HL-60/S4 treated with phorbol 12-myristate 13-acetate at 8.2 ng/mL for 4 days and 3 days (cell line): ENCODE measurements around the gene RAPGEF1.

ENCODE experiments used
- in situ Hi-C: fragments of 300-500 bp; cut with MboI; formaldehyde crosslinking; loops from 2 replicates; pipeline ENCODE4 v1.15.0; 2022; ENCODE audit warnings: low sequenced_read_pairs

RAPGEF1 gene

GRCh38 chr9:131612851-131613250, 127.0 kb downstream of the RAPGEF1 start:
- in situ Hi-C loops = no loop called here

DNA sequence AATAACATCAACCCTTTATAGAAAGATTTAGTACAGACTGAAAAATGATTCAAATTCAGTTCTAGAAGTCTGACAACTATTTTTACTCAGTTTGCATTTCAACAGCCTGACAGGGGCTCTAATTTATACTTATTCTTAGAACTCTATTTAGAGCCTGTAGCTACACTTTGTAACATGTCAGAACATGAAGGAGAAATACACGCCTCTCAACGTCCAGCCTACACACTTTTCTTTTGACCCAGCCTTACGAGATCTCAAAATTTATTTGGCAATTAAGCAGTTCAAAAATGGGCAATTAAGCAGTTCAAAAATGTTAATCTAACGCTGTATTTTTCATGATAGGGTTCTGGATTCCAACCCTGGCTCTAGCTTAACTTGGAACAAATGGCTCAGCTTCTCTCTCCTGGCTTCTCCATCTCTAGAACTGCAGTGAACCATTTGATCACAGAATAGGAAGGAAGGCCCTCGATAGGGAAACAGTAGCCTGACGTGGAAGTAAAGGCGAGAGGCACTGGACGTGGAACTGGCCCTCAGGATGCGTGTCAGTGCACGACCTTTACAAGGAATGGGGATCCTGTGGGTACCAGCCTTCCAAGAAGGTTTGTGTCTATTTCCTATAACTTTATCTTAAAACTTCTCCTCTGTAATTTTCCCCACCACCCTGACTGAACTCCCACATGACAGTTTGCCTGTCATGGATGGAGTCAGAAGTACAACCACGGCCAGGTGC, 128.1 kb downstream of the RAPGEF1 start:
- in situ Hi-C loops = no loop called here

DNA sequence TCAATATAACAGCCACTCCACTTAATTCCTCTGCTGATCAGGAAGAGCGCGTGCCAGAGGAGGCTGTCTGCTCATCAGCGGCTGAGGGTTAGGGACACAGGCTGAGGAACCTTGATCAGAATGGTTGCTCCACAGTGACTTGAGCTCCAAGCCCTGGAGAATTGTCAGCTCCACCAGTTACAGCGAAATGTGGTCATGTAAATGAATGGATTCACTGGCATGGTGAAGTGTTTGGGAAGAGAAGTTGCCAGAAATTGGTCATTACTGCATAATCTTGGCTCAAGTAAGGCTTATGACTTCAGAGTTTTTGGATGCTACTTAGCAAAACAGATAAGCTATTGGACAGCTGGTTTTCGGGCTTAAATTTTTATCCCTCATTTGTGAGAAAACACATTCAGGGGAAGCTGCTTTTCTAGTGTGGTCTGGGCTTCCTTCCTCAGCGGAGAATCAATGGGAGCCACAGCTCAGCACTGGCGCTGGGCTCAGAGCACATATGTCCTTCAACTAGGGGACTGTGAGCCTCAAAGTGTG, 129.6 kb downstream of the RAPGEF1 start:
- in situ Hi-C loops = no loop called here

- in situ Hi-C loops = no loop called here
These were observed 130.6 kb downstream of the RAPGEF1 start for GRCh38 chr9:131609099-131609830.

DNA sequence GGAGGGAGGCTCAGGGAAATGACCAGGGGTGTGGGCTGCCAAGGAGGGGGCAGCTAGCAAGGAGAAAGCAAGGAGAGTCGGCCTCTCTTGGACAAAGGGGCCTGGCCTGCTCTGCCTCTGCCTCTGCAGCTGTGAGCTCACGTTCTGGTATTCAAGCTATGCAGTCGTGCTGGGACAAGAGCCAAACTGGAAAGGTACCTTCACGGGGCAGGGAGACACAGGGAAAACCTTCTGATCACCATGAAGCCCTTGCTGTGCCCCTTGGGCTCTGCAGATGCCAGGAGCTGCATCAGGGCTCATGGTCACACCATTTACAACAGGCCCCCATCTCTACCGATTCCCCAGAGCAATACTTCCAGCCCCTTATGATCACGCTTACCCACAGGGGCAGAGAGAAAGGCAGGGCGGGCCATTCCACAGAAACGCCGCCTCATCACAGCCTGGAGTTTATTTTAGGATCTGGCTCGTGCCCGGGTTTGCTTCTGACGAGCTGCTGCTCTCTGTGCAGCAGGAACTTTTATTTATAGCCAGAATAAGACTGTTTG, 131.3 kb downstream of the RAPGEF1 start:
- in situ Hi-C loops = no loop called here

GRCh38 chr9:131607591-131607990, 132.3 kb downstream of the RAPGEF1 start:
- in situ Hi-C loops = no loop called here

- in situ Hi-C loops = no loop called here
These were observed 132.8 kb downstream of the RAPGEF1 start for GRCh38 chr9:131606896-131607567.

- in situ Hi-C loops = no loop called here
These were observed 133.9 kb downstream of the RAPGEF1 start for GRCh38 chr9:131605770-131606590.

DNA sequence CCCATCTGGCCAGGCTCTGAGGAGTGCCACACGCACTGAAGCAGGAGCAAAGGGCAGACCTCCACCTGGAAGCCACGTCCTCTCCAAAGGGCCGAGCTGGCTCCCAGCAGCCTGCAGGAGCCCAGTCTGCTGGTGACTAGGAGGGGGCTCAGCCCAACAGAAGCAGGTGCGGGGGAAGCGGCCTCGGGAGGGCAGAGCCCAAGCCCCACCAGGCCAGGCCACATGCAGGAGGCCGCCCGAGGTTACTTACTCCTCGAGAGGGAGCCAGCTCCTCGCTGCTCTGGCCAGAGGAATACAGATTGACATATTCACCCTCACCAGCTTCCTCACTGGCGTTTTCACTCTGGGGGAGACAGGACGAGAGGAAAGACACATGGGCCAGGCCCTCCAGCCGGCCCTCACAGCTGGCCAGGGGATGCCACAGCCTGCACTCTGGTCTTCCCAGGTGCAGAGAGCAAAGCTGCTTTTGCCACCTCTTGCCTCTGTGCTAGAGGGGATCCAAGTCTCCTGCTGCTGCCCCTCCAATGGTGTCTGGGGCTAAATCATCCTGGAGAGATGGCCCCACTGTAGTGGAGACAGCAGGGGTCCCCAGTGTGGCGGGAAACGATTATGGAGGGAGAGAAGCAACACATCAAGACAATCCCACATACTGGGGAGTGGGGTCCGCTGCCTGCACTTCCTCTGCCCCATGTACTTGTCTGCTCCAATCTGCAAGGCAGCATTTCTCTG, 136.0 kb downstream of the RAPGEF1 start:
- in situ Hi-C loops = no loop called here

- in situ Hi-C loops = no loop called here
These were observed 136.7 kb downstream of the RAPGEF1 start for GRCh38 chr9:131603199-131603598.

- in situ Hi-C loops = no loop called here
These were observed 138.1 kb downstream of the RAPGEF1 start for GRCh38 chr9:131601683-131602181.

- in situ Hi-C loops = loop anchor here (10.0 kb wide), 2 partner anchors 57 to 147 kb away; partner anchors contain the start of gene RAPGEF1
These were observed 141.8 kb downstream of the RAPGEF1 start for GRCh38 chr9:131598121-131598520.

DNA sequence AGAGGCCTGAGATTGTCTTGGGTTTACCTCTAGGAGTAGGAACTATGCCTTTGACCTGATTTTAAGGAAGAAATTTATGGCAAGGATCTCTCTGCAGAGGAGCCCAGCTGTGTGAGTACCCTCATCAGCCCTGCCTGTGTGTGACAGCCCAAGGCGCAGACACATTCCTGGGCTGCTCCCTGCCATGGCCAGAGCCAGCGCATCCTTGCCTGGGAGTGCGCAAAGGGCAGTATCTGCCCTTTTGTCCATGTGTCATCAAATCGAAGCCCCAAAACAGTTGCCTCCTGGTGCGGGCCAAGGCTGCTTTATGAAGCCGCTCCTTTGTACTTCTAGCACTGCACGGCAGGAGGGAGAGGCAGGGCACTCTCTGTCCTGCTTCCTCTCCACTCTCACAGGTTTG, 142.6 kb downstream of the RAPGEF1 start:
- in situ Hi-C loops = loop anchor here (10.0 kb wide), 2 partner anchors 58 to 148 kb away; partner anchors contain the start of gene RAPGEF1

DNA sequence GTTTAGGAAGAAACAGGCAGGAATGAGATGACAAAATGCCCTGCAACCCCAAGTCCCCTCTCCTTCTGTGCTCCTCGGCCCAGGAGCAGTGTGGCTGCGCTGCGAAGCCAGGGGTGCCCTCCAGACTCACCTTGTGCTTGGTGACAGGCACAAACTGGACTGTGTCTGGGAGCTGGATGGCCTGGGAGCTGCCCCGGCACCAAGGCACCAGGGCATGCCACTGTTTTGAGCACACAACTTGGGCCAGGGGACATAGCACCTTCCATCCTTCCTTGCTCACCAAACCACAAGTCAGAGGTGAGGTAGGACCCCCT, 143.5 kb downstream of the RAPGEF1 start:
- in situ Hi-C loops = loop anchor here (10.0 kb wide), 2 partner anchors 58 to 148 kb away; partner anchors contain the start of gene RAPGEF1

DNA sequence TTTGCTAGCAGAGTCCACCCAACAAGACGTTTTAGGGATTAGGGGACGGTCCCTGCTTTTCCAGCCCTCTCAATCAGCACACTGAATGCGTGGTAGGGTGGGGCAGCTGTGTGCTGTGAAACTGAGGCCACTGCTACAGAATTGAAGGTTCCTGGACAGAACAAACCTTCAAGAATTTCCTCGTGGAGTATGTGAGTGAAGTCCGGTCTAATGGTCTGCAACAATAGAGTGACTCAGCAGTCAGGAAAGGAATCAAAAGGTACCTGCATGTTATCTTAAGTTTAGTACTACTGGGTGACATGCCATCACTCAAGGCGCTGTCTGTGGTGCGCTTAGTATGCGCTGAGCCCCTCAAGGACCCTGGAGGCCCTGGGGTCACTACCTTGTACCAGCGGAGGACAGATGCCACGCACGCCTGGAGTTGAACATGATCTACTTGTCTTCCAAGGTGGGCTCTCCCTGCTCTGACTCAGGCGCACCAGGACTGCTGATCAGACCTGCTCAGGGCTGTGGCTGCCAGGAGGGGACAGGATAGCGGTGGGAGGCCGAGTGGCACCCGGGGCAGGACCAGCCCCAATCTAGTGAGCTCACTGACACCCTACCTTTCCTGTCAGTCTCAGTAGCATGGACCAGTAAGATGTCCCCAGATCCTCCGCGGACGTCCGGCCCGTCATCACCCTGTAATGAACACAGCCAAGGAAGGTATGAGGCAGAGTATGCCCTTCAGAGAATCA, 144.0 kb downstream of the RAPGEF1 start:
- in situ Hi-C loops = loop anchor here (10.0 kb wide), 2 partner anchors 59 to 149 kb away; partner anchors contain the start of gene RAPGEF1

GRCh38 chr9:131594906-131595665, 144.8 kb downstream of the RAPGEF1 start:
- in situ Hi-C loops = loop anchor here (10.0 kb wide), 2 partner anchors 60 to 150 kb away; partner anchors contain the start of gene RAPGEF1

GRCh38 chr9:131593936-131594665, 145.8 kb downstream of the RAPGEF1 start:
- in situ Hi-C loops = loop anchor here (10.0 kb wide), 2 partner anchors 61 to 151 kb away; partner anchors contain the start of gene RAPGEF1
